GM12878 (cell line): Measurements from ENCODE around the gene WRAP73. TPM values are rescaled to one million over a fixed set of nuclear protein-coding genes. Genes with fewer than 3 reads are reported as not detected.

ENCODE experiments used
- ATAC-seq: fragments of 200-7000 bp; cut with Tn5 transposase; 3 replicates; pipeline ENCODE4 v1.9.1; 2020; ENCODE audit warnings: mild to moderate bottlenecking, moderate library complexity
- BruUV-seq: library from RNA; stranded (reverse); fragments of 400-500 nt; replicated peaks from 2 replicates; lab custom pipeline; 2021; lab: Mats Ljungman, UMichigan
- CTCF ChIA-PET: fragments of 300-600 bp; sonication (Branson Sonifier 250); formaldehyde crosslinking; extraction: SDS; loops from one replicate; lab custom pipeline; 2021; ENCODE audit warnings: inconsistent platforms; lab: Yijun Ruan, JAX
- POLR2A ChIA-PET: fragments of 350-600 bp; formaldehyde crosslinking; extraction: SDS; loops from one replicate; lab custom pipeline; 2021; ENCODE audit warnings: inconsistent platforms; lab: Charles Lee
- RAD21 ChIA-PET: fragments of 300-600 bp; sonication (Branson Sonifier 250); formaldehyde crosslinking; loops from one replicate; lab custom pipeline; 2023; ENCODE audit warnings: antibody characterized with exemption; ENCODE audit not compliant: unreplicated experiment; lab: Charles Lee
- SMC1A ChIA-PET: fragments of 300-600 bp; sonication (Branson Sonifier 250); formaldehyde crosslinking; loops from one replicate; lab custom pipeline; 2023; ENCODE audit not compliant: unreplicated experiment, uncharacterized antibody; lab: Charles Lee
- DNase-seq: peaks from one replicate; pipeline ENCODE4 v3.0.0-alpha.2; 2011; ENCODE audit warnings: low read depth, low spot score
- FAIRE-seq: peaks from 3 replicates; lab custom pipeline; 2011; peaks lifted over from hg19 to GRCh38; lab: Jason Lieb, UNC
- H2AFZ ChIP-seq: 2 replicates; pipeline ENCODE4 v1.6.0; 2011; ENCODE audit warnings: low read depth, low read length, control low read depth; ENCODE audit not compliant: control insufficient read depth
- H3K27ac ChIP-seq: 2 replicates; pipeline ENCODE4 v1.5.1; 2011; ENCODE audit warnings: control low read depth; ENCODE audit not compliant: control insufficient read depth, insufficient read depth
- H3K27me3 ChIP-seq, 2 experiments: replicated peaks in 1 of 2; 2 replicates each; pipeline versions ENCODE4 v1.6.0 to v1.6.1; 2011; ENCODE audit warnings: low read length in 1 of 2; ENCODE audit not compliant: control insufficient read depth in 2 of 2, insufficient read depth in 2 of 2
- H3K36me3 ChIP-seq, 2 experiments: 2 replicates each; pipeline ENCODE4 v1.5.1; 2011; ENCODE audit warnings: low read length in 1 of 2; ENCODE audit not compliant: control insufficient read depth in 2 of 2, insufficient read depth in 2 of 2
- H3K4me1 ChIP-seq: 2 replicates; pipeline ENCODE4 v1.6.1; 2011; ENCODE audit warnings: mild to moderate bottlenecking, low read length, moderate library complexity, mixed read lengths; ENCODE audit not compliant: control insufficient read depth, insufficient read depth
- H3K4me2 ChIP-seq: 2 replicates; pipeline ENCODE4 v1.6.0; 2011; ENCODE audit warnings: control low read depth; ENCODE audit not compliant: control insufficient read depth, insufficient read depth
- H3K4me3 ChIP-seq: fragments of 200-600 bp; sonication (generic); 2 replicates; pipeline ENCODE4 v1.5.1; 2016
- H3K79me2 ChIP-seq: 2 replicates; pipeline ENCODE4 v1.6.0; 2011; ENCODE audit warnings: low read length; ENCODE audit not compliant: control insufficient read depth, insufficient read depth
- H3K9ac ChIP-seq: 2 replicates; pipeline ENCODE4 v1.8.0; 2011; ENCODE audit warnings: low read length, control low read depth, mixed read lengths; ENCODE audit not compliant: control insufficient read depth, insufficient read depth
- H3K9me3 ChIP-seq: replicated peaks from 3 replicates; pipeline ENCODE4 v1.5.1; 2011; ENCODE audit warnings: mild to moderate bottlenecking, low read length; ENCODE audit not compliant: control insufficient read depth, insufficient read depth
- H4K20me1 ChIP-seq: 2 replicates; pipeline ENCODE4 v1.6.0; 2011; ENCODE audit not compliant: control insufficient read depth, insufficient read depth
- BCL11A ChIP-seq: IDR thresholded peaks from 2 replicates; pipeline ENCODE4 v1.6.1; 2011; ENCODE audit warnings: low read depth, low read length
- BMI1 ChIP-seq: fragments of 450-650 bp; IDR thresholded peaks from 2 replicates; pipeline ENCODE4 v1.6.1; 2016; ENCODE audit warnings: mild to moderate bottlenecking, moderate library complexity, borderline replicate concordance
- EGR1 ChIP-seq, 2 experiments: IDR thresholded peaks; 1 replicate in 1 of 2; 2 replicates in 1 of 2; pipeline ENCODE4 v1.6.1; 2011 to 2012; ENCODE audit warnings: low read depth in 2 of 2, low read length in 2 of 2, borderline replicate concordance in 1 of 2, mild to moderate bottlenecking in 1 of 2, moderate library complexity in 1 of 2
- ESRRA ChIP-seq: IDR thresholded peaks from 2 replicates; pipeline ENCODE4 v1.6.1; 2012; ENCODE audit warnings: mild to moderate bottlenecking, low read length, improper control_type of control experiment
- HCFC1 ChIP-seq: fragments of 150-350 bp; IDR thresholded peaks from 2 replicates; pipeline ENCODE4 v1.6.1; 2014; ENCODE audit warnings: low read length
- IKZF1 ChIP-seq: fragments of 450-650 bp; conservative IDR thresholded peaks from 2 replicates; pipeline ENCODE4 v1.6.1; 2017; ENCODE audit warnings: antibody characterized with exemption, mild to moderate bottlenecking
- POLR2A ChIP-seq: IDR thresholded peaks from 2 replicates; pipeline ENCODE4 v1.6.1; 2011; ENCODE audit warnings: low read depth, mild to moderate bottlenecking, low read length
- TCF3 ChIP-seq: IDR thresholded peaks from 2 replicates; pipeline ENCODE4 v1.6.1; 2012; ENCODE audit warnings: low read depth, mild to moderate bottlenecking, low read length, borderline replicate concordance; ENCODE audit not compliant: insufficient read depth
- YBX1 ChIP-seq: fragments of 450-650 bp; IDR thresholded peaks from 2 replicates; pipeline ENCODE4 v1.6.1; 2016; ENCODE audit warnings: antibody characterized with exemption
- WGBS: methylation state at CpG from one replicate; pipeline ENCODE4 v1.1.6; 2016; ENCODE audit warnings: low lambda C conversion rate; ENCODE audit not compliant: insufficient replicate concordance, insufficient coverage; ENCODE audit errors: missing lambda C conversion rate; 5-methylcytosine and 5-hydroxymethylcytosine counted together
- in situ Hi-C: fragments of 300-500 bp; cut with MboI; formaldehyde crosslinking; loops from 9 replicates; pipeline ENCODE4 v1.14.3; 2018; ENCODE audit warnings: mixed read lengths
- intact Hi-C: fragments of 100-400 bp; cut with micrococcal nuclease; formaldehyde crosslinking; loops from one replicate; pipeline ENCODE4 v1.14.2; 2022; ENCODE audit not compliant: unreplicated experiment
- polyA plus RNA-seq, 11 experiments: library from polyadenylated mRNA; depleted of rRNA in 4 of 11; unstranded in 6 of 11; stranded (reverse) in 5 of 11; fragments of >200 nt; fragmentation: Nextera tagmentation in 4 of 11; fragmentation: Illumina TruSeq in 1 of 11; extraction: Ambion mirVana in 4 of 11; extraction: Trizol in 1 of 11; gene quantifications; 1 replicate in 1 of 11; 2 replicates in 10 of 11; pipeline versions ENCODE4 v1.2.1 to v1.2.3, GENCODE V29; 2011 to 2016; ENCODE audit warnings: inconsistent platforms in 2 of 11, missing spikeins in 2 of 11, low read depth in 1 of 11
- total RNA-seq, 4 experiments: library from RNA; depleted of rRNA in 3 of 4; stranded (reverse); fragments of >200 nt in 3 of 4; fragmentation: Illumina TruSeq in 1 of 4; extraction: Trizol in 1 of 4; gene quantifications; 2 replicates each; pipeline versions ENCODE4 v1.2.1 to v1.2.3, GENCODE V29; 2013 to 2021
- TF ChIP-seq, protein P1 (sequence below), 3 experiments: IDR thresholded peaks in 2 of 3; conservative IDR thresholded peaks in 1 of 3; 2 replicates each; pipeline ENCODE4 v1.5.1; 2011; ENCODE audit warnings: low read depth in 3 of 3, low read length in 3 of 3, mild to moderate bottlenecking in 3 of 3, control low read depth in 2 of 3, moderate library complexity in 2 of 3, inconsistent platforms in 1 of 3, mixed read lengths in 1 of 3; ENCODE audit not compliant: control insufficient read depth in 2 of 3, insufficient read depth in 1 of 3; ENCODE audit errors: extremely low read depth in 1 of 3
- TF ChIP-seq, protein P2 (sequence below): fragments of 450-650 bp; IDR thresholded peaks from 2 replicates; pipeline ENCODE4 v1.6.1; 2017; ENCODE audit warnings: borderline replicate concordance
- TF ChIP-seq, protein P3 (sequence below): fragments of 450-650 bp; IDR thresholded peaks from 2 replicates; pipeline ENCODE4 v1.6.1; 2016; ENCODE audit warnings: mild to moderate bottlenecking, moderate library complexity, borderline replicate concordance

The WRAP73 gene
- total and polyA plus RNA-seq, 10 of the 15 experiments (the other 5 are each of a cell fraction or from before 2014, with no cell fraction given) = 3.2 to 65.8 (median 48.0) TPM

DNA sequence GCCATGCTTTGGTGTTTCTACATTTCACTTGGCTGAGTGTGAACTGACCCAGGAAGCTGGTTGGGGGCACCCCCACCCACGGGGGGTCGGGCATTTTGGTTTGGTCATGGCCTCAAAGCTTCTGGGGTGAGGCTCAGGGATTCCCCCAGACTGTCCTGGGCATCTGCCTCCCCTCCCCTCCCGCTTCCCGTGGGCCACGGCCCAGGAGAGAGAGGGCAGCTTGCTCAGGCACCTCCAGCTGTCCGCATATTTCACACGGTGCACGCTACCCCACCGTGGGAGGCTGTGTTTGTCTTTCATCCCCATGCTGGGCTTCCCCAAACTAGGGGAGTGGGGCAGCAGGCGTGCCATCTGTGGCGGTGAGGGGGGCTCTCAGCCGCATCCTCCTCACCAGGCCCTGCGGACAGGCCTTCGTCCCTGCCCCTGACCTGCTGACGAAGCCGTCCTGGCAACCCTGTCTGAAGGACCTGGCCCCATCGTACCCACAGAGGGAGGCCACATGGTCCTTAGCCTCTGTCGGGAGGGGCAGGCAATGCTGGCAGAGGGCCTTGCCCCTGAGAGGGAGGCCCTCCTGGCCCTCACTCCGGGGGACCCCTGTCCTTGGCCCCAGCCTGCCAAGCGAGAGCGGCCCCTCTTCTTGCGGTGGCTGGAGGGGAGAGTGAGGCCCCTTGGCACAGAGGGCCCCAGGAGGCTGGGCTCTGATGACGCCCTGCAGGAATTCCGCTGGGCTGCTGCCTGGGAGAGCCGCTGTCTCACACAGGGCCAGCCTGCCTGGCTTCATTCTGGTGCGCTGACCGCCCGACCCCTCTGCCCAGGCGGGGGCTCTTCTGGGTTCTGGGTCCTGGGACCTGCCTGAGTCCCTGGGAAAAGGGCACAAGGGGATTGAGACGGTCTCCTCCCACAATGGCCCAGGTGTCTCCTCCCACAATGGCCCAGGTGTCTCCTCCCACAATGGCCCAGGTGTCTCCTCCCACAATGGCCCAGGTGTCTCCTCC, 24.5 kb upstream of the WRAP73 start:
- FAIRE-seq (no peak), DNase-seq (peak; percentile 60), ATAC-seq (peak; percentile 25)
- H3K27me3 ChIP-seq = no peaks in the 10 kb centered on the region
- H3K4me3 ChIP-seq = peak overlapping the region; percentile 67; the same call in 1 of the 2 replicates
- BruUV-seq = TSS peak; percentile 59
- RAD21 ChIA-PET = interaction anchor here (0.7 to 5.4 kb wide), 3 partner anchors 9 to 48 kb away, joined by 4 to 42 read pairs (median 8); no protein-coding TSS in a partner anchor
- CTCF ChIA-PET = interaction anchor here (0.6 to 2.2 kb wide), 5 partner anchors 10 to 54 kb away, joined by 3 to 15 read pairs (median 4); no protein-coding TSS in a partner anchor
- in situ Hi-C loops (no loop called here), intact Hi-C loops (no loop called here)
- H3K79me2 ChIP-seq = peaks cover 76% of the 10 kb centered on the region
- peak overlapping the region; percentile 85 for H3K4me2 ChIP-seq
- peak overlapping the region; percentile 93 for H3K27ac ChIP-seq
- 47% methylated on average over 30 of the region's 30 CpGs for WGBS
- H4K20me1 ChIP-seq = no peaks in the 10 kb centered on the region
- H3K9ac ChIP-seq = peak overlapping the region; percentile 73
- SMC1A ChIA-PET = interaction anchor here (0.8 to 3.8 kb wide), 5 partner anchors 9 to 48 kb away, joined by 3 to 65 read pairs (median 5); partner anchors contain the start of gene TP73
- no peak overlapping the region for H2AFZ ChIP-seq
- peaks cover 0 to 9% of the 10 kb centered on the region in 2 experiments; a peak in 2 of 4 replicates for H3K36me3 ChIP-seq
- POLR2A ChIA-PET = interaction anchor here (0.8 to 4.0 kb wide), 6 partner anchors 9 to 24 kb away, joined by 3 to 65 read pairs (median 4); partner anchors contain the start of genes TP73 and WRAP73
- H3K4me1 ChIP-seq = peaks cover 87% of the 10 kb centered on the region
- H3K9me3 ChIP-seq = no peaks in the 10 kb centered on the region
- TF ChIP-seq BMI1 = no peak
- TF ChIP-seq POLR2A = peak; percentile 18
- TF ChIP-seq, protein P1, sequence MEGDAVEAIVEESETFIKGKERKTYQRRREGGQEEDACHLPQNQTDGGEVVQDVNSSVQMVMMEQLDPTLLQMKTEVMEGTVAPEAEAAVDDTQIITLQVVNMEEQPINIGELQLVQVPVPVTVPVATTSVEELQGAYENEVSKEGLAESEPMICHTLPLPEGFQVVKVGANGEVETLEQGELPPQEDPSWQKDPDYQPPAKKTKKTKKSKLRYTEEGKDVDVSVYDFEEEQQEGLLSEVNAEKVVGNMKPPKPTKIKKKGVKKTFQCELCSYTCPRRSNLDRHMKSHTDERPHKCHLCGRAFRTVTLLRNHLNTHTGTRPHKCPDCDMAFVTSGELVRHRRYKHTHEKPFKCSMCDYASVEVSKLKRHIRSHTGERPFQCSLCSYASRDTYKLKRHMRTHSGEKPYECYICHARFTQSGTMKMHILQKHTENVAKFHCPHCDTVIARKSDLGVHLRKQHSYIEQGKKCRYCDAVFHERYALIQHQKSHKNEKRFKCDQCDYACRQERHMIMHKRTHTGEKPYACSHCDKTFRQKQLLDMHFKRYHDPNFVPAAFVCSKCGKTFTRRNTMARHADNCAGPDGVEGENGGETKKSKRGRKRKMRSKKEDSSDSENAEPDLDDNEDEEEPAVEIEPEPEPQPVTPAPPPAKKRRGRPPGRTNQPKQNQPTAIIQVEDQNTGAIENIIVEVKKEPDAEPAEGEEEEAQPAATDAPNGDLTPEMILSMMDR (IDR thresholded peaks at IDR 0.05 in 2 of 3, conservative IDR thresholded peaks at IDR 0.05 in 1 of 3; ENCODE audit: control insufficient read depth in 2 of 3, extremely low read depth in 1 of 3, insufficient read depth in 1 of 3, low read depth in 3 of 3, low read length in 3 of 3) = no peak
- TF ChIP-seq BCL11A = no peak; the same call in 1 of the 2 replicates
- no peak for TF ChIP-seq HCFC1
- peak; percentile 94 for TF ChIP-seq IKZF1
- TF ChIP-seq, protein P2, sequence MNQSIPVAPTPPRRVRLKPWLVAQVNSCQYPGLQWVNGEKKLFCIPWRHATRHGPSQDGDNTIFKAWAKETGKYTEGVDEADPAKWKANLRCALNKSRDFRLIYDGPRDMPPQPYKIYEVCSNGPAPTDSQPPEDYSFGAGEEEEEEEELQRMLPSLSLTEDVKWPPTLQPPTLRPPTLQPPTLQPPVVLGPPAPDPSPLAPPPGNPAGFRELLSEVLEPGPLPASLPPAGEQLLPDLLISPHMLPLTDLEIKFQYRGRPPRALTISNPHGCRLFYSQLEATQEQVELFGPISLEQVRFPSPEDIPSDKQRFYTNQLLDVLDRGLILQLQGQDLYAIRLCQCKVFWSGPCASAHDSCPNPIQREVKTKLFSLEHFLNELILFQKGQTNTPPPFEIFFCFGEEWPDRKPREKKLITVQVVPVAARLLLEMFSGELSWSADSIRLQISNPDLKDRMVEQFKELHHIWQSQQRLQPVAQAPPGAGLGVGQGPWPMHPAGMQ = no peak
- no peak for TF ChIP-seq ESRRA
- TF ChIP-seq, protein P3, sequence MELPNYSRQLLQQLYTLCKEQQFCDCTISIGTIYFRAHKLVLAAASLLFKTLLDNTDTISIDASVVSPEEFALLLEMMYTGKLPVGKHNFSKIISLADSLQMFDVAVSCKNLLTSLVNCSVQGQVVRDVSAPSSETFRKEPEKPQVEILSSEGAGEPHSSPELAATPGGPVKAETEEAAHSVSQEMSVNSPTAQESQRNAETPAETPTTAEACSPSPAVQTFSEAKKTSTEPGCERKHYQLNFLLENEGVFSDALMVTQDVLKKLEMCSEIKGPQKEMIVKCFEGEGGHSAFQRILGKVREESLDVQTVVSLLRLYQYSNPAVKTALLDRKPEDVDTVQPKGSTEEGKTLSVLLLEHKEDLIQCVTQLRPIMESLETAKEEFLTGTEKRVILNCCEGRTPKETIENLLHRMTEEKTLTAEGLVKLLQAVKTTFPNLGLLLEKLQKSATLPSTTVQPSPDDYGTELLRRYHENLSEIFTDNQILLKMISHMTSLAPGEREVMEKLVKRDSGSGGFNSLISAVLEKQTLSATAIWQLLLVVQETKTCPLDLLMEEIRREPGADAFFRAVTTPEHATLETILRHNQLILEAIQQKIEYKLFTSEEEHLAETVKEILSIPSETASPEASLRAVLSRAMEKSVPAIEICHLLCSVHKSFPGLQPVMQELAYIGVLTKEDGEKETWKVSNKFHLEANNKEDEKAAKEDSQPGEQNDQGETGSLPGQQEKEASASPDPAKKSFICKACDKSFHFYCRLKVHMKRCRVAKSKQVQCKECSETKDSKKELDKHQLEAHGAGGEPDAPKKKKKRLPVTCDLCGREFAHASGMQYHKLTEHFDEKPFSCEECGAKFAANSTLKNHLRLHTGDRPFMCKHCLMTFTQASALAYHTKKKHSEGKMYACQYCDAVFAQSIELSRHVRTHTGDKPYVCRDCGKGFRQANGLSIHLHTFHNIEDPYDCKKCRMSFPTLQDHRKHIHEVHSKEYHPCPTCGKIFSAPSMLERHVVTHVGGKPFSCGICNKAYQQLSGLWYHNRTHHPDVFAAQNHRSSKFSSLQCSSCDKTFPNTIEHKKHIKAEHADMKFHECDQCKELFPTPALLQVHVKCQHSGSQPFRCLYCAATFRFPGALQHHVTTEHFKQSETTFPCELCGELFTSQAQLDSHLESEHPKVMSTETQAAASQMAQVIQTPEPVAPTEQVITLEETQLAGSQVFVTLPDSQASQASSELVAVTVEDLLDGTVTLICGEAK = no peak
- no peak for TF ChIP-seq YBX1
- no peak; the same call in 1 of the 2 replicates for TF ChIP-seq TCF3
- TF ChIP-seq EGR1 (IDR thresholded peaks at IDR 0.05; ENCODE audit: borderline replicate concordance in 1 of 2, low read depth in 2 of 2, low read length in 2 of 2) = no peak; a peak in 1 of 3 replicates
